Measurements from ENCODE around the gene KLHL25.

GRCh38 chr15:85763673-85764633, 30.8 kb downstream of the KLHL25 start:
- TF ChIP-seq CTCF (IDR thresholded peaks at IDR 0.05; ENCODE audit: low read depth, low read length, missing input control) (no peak), SP1 (IDR thresholded peaks at IDR 0.05) (no peak), EGR1 (IDR thresholded peaks at IDR 0.05; ENCODE audit: low read depth in 2 of 2) (no peak), YY1 (IDR thresholded peaks at IDR 0.05) (no peak), TAF1 (conservative IDR thresholded peaks at IDR 0.05) (no peak), GABPA (IDR thresholded peaks at IDR 0.05 in 1 of 2, conservative IDR thresholded peaks at IDR 0.05 in 1 of 2) (no peak), REST (IDR thresholded peaks at IDR 0.05) (no peak), ATF3 (IDR thresholded peaks at IDR 0.05) (no peak), RXRA (IDR thresholded peaks at IDR 0.05) (no peak), JUND (IDR thresholded peaks at IDR 0.05) (no peak), ZBTB33 (IDR thresholded peaks at IDR 0.05) (no peak), HNF4A (conservative IDR thresholded peaks at IDR 0.05) (no peak), RAD21 (IDR thresholded peaks at IDR 0.05) (no peak)
- TF ChIP-seq, protein P1, sequence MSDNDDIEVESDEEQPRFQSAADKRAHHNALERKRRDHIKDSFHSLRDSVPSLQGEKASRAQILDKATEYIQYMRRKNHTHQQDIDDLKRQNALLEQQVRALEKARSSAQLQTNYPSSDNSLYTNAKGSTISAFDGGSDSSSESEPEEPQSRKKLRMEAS (IDR thresholded peaks at IDR 0.05), result no peak
